NCI-H2196 treated with DMSO at 0.1 percent for 48 hours (cell line): ENCODE results near the gene ADARB2.

Source experiments
- DNase-seq: peaks from one replicate; lab custom pipeline; 2025; ENCODE audit not compliant: unreplicated experiment; lab: John Stamatoyannopoulos, UW

The ADARB2 gene

GRCh38 chr10:1187151-1187854 lies 550.0 kb downstream of the ADARB2 start:
- no peak for DNase-seq

- DNase-seq, result no peak
Measured at GRCh38 chr10:1186683-1186990, 550.7 kb downstream of the ADARB2 start.

- DNase-seq, result no peak
Measured at GRCh38 chr10:1185911-1186682, 551.2 kb downstream of the ADARB2 start.

GRCh38 chr10:1184541-1185430 lies 552.5 kb downstream of the ADARB2 start:
- no peak for DNase-seq

- no peak for DNase-seq
Measured at GRCh38 chr10:1183701-1184100, 553.6 kb downstream of the ADARB2 start.

GRCh38 chr10:1183033-1183396 lies 554.3 kb downstream of the ADARB2 start:
- no peak for DNase-seq

GRCh38 chr10:1182280-1183032 lies 554.9 kb downstream of the ADARB2 start:
- DNase-seq, result no peak

- no peak for DNase-seq
Measured at GRCh38 chr10:1180836-1181235, 556.5 kb downstream of the ADARB2 start.

GRCh38 chr10:1180071-1180730 lies 557.1 kb downstream of the ADARB2 start:
- DNase-seq, result no peak

- DNase-seq, result no peak
Measured at GRCh38 chr10:1179346-1180070, 557.8 kb downstream of the ADARB2 start.

GRCh38 chr10:1178506-1178905 lies 558.8 kb downstream of the ADARB2 start:
- DNase-seq, result no peak

- DNase-seq, result no peak
Measured at GRCh38 chr10:1177936-1178335, 559.4 kb downstream of the ADARB2 start.

- DNase-seq, result no peak
Measured at GRCh38 chr10:1175956-1176565, 561.3 kb downstream of the ADARB2 start.

- no peak for DNase-seq
Measured at GRCh38 chr10:1174022-1174421, 563.3 kb downstream of the ADARB2 start.

GRCh38 chr10:1173091-1173490 lies 564.2 kb downstream of the ADARB2 start:
- DNase-seq, result no peak

- DNase-seq, result no peak
Measured at GRCh38 chr10:1172256-1172984, 564.9 kb downstream of the ADARB2 start.

- no peak for DNase-seq
Measured at GRCh38 chr10:1171586-1171985, 565.7 kb downstream of the ADARB2 start.

GRCh38 chr10:1171182-1171581 lies 566.1 kb downstream of the ADARB2 start:
- DNase-seq, result no peak

- DNase-seq, result no peak
Measured at GRCh38 chr10:1170867-1171180, 566.5 kb downstream of the ADARB2 start.
